GM21515 (cell line): ENCODE results near the gene PAPOLA.

ENCODE experiments used
- ATAC-seq: cut with Tn5 transposase; IDR thresholded peaks from one replicate; pipeline ENCODE4 v1.9.1; 2021; ENCODE audit not compliant: unreplicated experiment

The PAPOLA gene

GRCh38 chr14:96584907-96585671, 82.9 kb downstream of the PAPOLA start:
- ATAC-seq: no peak

- ATAC-seq: no peak
Observed at GRCh38 chr14:96585672-96586013, 83.5 kb downstream of the PAPOLA start.

GRCh38 chr14:96586056-96586455, 83.9 kb downstream of the PAPOLA start:
- no peak for ATAC-seq

GRCh38 chr14:96586921-96587822, 85.0 kb downstream of the PAPOLA start:
- no peak for ATAC-seq

GRCh38 chr14:96587823-96588385, 85.7 kb downstream of the PAPOLA start:
- ATAC-seq: no peak

- no peak for ATAC-seq
Observed at GRCh38 chr14:96588410-96589257, 86.5 kb downstream of the PAPOLA start.

- ATAC-seq: no peak
Observed at GRCh38 chr14:96589577-96589976, 87.4 kb downstream of the PAPOLA start.

- ATAC-seq: no peak
Observed at GRCh38 chr14:96590190-96590864, 88.1 kb downstream of the PAPOLA start.

- peak; percentile 83 for ATAC-seq
Observed at GRCh38 chr14:96592591-96593386, 90.6 kb downstream of the PAPOLA start.

- ATAC-seq: no peak
Observed at GRCh38 chr14:96594961-96595360, 92.8 kb downstream of the PAPOLA start.

- no peak for ATAC-seq
Observed at GRCh38 chr14:96597680-96598079, 95.5 kb downstream of the PAPOLA start.

GRCh38 chr14:96598332-96598928, 96.2 kb downstream of the PAPOLA start:
- no peak for ATAC-seq

- ATAC-seq: no peak
Observed at GRCh38 chr14:96599076-96599475, 96.9 kb downstream of the PAPOLA start.

GRCh38 chr14:96602186-96602585, 100.0 kb downstream of the PAPOLA start:
- ATAC-seq: no peak

GRCh38 chr14:96603350-96604255, 101.4 kb downstream of the PAPOLA start:
- ATAC-seq: no peak

- no peak for ATAC-seq
Observed at GRCh38 chr14:96614481-96614881, 112.3 kb downstream of the PAPOLA start.

- no peak for ATAC-seq
Observed at GRCh38 chr14:96616161-96616721, 114.1 kb downstream of the PAPOLA start.
